IMR-90 (cell line): Measurements from ENCODE around the gene CTIF. TPM values are rescaled to one million over a fixed set of nuclear protein-coding genes. Genes with fewer than 3 reads are reported as not detected.
A peak's percentile ranks its signal among the peaks of the same experiment; 100 is the strongest.

ENCODE experiments used
- ATAC-seq: fragments of 200-7000 bp; cut with Tn5 transposase; 2 replicates; pipeline ENCODE4 v1.9.1; 2020; ENCODE audit warnings: low read depth, mild to moderate bottlenecking, moderate library complexity
- BruUV-seq: library from RNA; stranded (reverse); fragments of 400-500 nt; replicated peaks from 2 replicates; lab custom pipeline; 2021; lab: Mats Ljungman, UMichigan
- CTCF ChIA-PET: fragments of 300-600 bp; formaldehyde crosslinking; extraction: SDS; loops from one replicate; lab custom pipeline; 2021; ENCODE audit warnings: antibody characterized with exemption; lab: Yijun Ruan, JAX
- POLR2A ChIA-PET: fragments of 300-600 bp; sonication (Branson Sonifier 250); formaldehyde crosslinking; loops from one replicate; lab custom pipeline; 2022; ENCODE audit warnings: antibody characterized with exemption; ENCODE audit not compliant: unreplicated experiment; lab: Charles Lee
- DNase-seq: peaks from one replicate; pipeline ENCODE4 v3.0.0; 2013
- H2AFZ ChIP-seq: replicated peaks from 2 replicates; pipeline ENCODE3; 2013; ENCODE audit warnings: low read length, mild to moderate bottlenecking; ENCODE audit not compliant: poor library complexity
- H2AK5ac ChIP-seq: 2 replicates; pipeline ENCODE4 v1.6.1; 2013; ENCODE audit warnings: low read depth, low read length, inconsistent platforms
- H2AK9ac ChIP-seq: replicated peaks from 2 replicates; pipeline ENCODE3; 2013; ENCODE audit warnings: mild to moderate bottlenecking, low read depth, low read length, moderate library complexity; ENCODE audit not compliant: poor library complexity
- H2BK120ac ChIP-seq: 2 replicates; pipeline ENCODE4 v1.6.1; 2013; ENCODE audit warnings: low read depth, low read length, inconsistent platforms
- H2BK15ac ChIP-seq: 3 replicates; pipeline ENCODE4 v1.6.1; 2013; ENCODE audit warnings: low read depth, low read length, inconsistent platforms
- H2BK20ac ChIP-seq: 2 replicates; pipeline ENCODE4 v1.6.1; 2013; ENCODE audit warnings: low read depth, mild to moderate bottlenecking, inconsistent platforms, low read length, moderate library complexity
- H2BK5ac ChIP-seq: 2 replicates; pipeline ENCODE4 v1.6.1; 2013; ENCODE audit warnings: mild to moderate bottlenecking, low read depth, low read length, inconsistent platforms; ENCODE audit not compliant: poor library complexity, severe bottlenecking
- H3K14ac ChIP-seq: replicated peaks from 2 replicates; pipeline ENCODE4 v1.6.1; 2013; ENCODE audit warnings: low read depth, low read length, inconsistent platforms
- H3K18ac ChIP-seq: 2 replicates; pipeline ENCODE4 v1.6.1; 2013; ENCODE audit warnings: low read depth, low read length, control low read depth
- H3K23ac ChIP-seq: 2 replicates; pipeline ENCODE4 v1.6.1; 2013; ENCODE audit warnings: low read depth, low read length, inconsistent platforms
- H3K27ac ChIP-seq: 2 replicates; pipeline ENCODE4 v1.5.1; 2013; ENCODE audit warnings: mild to moderate bottlenecking, control low read depth, low read length; ENCODE audit not compliant: insufficient read depth
- H3K27me3 ChIP-seq: 2 replicates; pipeline ENCODE4 v1.6.1; 2013; ENCODE audit warnings: low read length; ENCODE audit not compliant: control insufficient read depth, insufficient read depth
- H3K36me3 ChIP-seq: 2 replicates; pipeline ENCODE4 v1.6.1; 2013; ENCODE audit warnings: low read length, mixed read lengths; ENCODE audit not compliant: control insufficient read depth, insufficient read depth
- H3K4ac ChIP-seq: 2 replicates; pipeline ENCODE4 v1.6.1; 2013; ENCODE audit warnings: low read depth, low read length, inconsistent platforms
- H3K4me1 ChIP-seq: 2 replicates; pipeline ENCODE4 v1.6.1; 2013; ENCODE audit warnings: low read length, mixed read lengths; ENCODE audit not compliant: control insufficient read depth, insufficient read depth
- H3K4me2 ChIP-seq: 2 replicates; pipeline ENCODE4 v1.6.1; 2013; ENCODE audit warnings: low read depth, mild to moderate bottlenecking, control low read depth, low read length, moderate library complexity
- H3K4me3 ChIP-seq: 2 replicates; pipeline ENCODE4 v1.5.1; 2013; ENCODE audit warnings: low read depth, mild to moderate bottlenecking, control low read depth, low read length, moderate library complexity; ENCODE audit not compliant: insufficient read depth
- H3K56ac ChIP-seq: 2 replicates; pipeline ENCODE4 v1.6.1; 2013; ENCODE audit warnings: low read length, inconsistent platforms; ENCODE audit not compliant: insufficient read depth; ENCODE audit errors: extremely low read depth
- H3K79me1 ChIP-seq, 2 experiments: 2 replicates each; pipeline ENCODE4 v1.6.1; 2013; ENCODE audit warnings: low read length in 2 of 2, inconsistent platforms in 1 of 2, low read depth in 1 of 2
- H3K9ac ChIP-seq: 2 replicates; pipeline ENCODE4 v1.6.1; 2013; ENCODE audit warnings: low read depth, low read length, control low read depth
- H3K9me1 ChIP-seq: 2 replicates; pipeline ENCODE4 v1.6.1; 2013; ENCODE audit warnings: low read length, inconsistent platforms; ENCODE audit not compliant: insufficient read depth
- H3K9me3 ChIP-seq: 2 replicates; pipeline ENCODE4 v1.6.1; 2013; ENCODE audit warnings: low read length; ENCODE audit not compliant: control insufficient read depth, insufficient read depth
- H4K20me1 ChIP-seq: 2 replicates; pipeline ENCODE4 v1.6.1; 2013; ENCODE audit warnings: low read length, inconsistent platforms; ENCODE audit not compliant: insufficient read depth
- H4K5ac ChIP-seq: 2 replicates; pipeline ENCODE4 v1.6.1; 2013; ENCODE audit warnings: mild to moderate bottlenecking, low read depth, low read length, control low read depth
- H4K8ac ChIP-seq, 2 experiments: 2 replicates each; pipeline ENCODE4 v1.6.1; 2013; ENCODE audit warnings: low read depth in 2 of 2, low read length in 2 of 2, control low read depth in 1 of 2, inconsistent platforms in 1 of 2
- H4K91ac ChIP-seq: 2 replicates; pipeline ENCODE4 v1.6.1; 2013; ENCODE audit warnings: low read depth, low read length, inconsistent platforms; ENCODE audit not compliant: insufficient read depth
- CEBPB ChIP-seq: IDR thresholded peaks from 2 replicates; pipeline ENCODE4 v1.6.1; 2012; ENCODE audit warnings: low read depth, low read length, improper control_type of control experiment
- MAZ ChIP-seq: IDR thresholded peaks from 2 replicates; pipeline ENCODE4 v1.6.1; 2012; ENCODE audit warnings: low read depth, mild to moderate bottlenecking, low read length, improper control_type of control experiment, moderate library complexity, borderline replicate concordance
- MXI1 ChIP-seq: IDR thresholded peaks from 2 replicates; pipeline ENCODE4 v1.6.1; 2012; ENCODE audit warnings: low read depth, mild to moderate bottlenecking, low read length, moderate library complexity, borderline replicate concordance
- RFX5 ChIP-seq: IDR thresholded peaks from 2 replicates; pipeline ENCODE4 v1.8.0; 2012; ENCODE audit warnings: low read depth, mild to moderate bottlenecking, low read length, moderate library complexity
- WGBS, 2 experiments: methylation state at CpG; one replicate each; pipeline versions ENCODE4 v1.1.5 to v1.1.7; 2013; ENCODE audit warnings: missing lambda C conversion rate in 2 of 2; ENCODE audit not compliant: insufficient read length in 1 of 2; ENCODE audit errors: extremely low coverage in 2 of 2; 5-methylcytosine and 5-hydroxymethylcytosine counted together
- dilution Hi-C: fragments of 300-500 bp; cut with HindIII; formaldehyde crosslinking; loops from one replicate; pipeline ENCODE4 v1.14.3; 2018; ENCODE audit warnings: low sequenced_read_pairs; ENCODE audit not compliant: unreplicated experiment
- in situ Hi-C: fragments of 300-500 bp; cut with MboI; formaldehyde crosslinking; loops from 3 replicates; pipeline ENCODE4 v1.14.3; 2019; ENCODE audit warnings: low sequenced_read_pairs, inconsistent platforms, mixed read lengths
- intact Hi-C: fragments of 100-400 bp; cut with micrococcal nuclease; formaldehyde crosslinking; loops from 2 replicates; pipeline ENCODE4 v1.10.0; 2022
- polyA plus RNA-seq, 3 experiments: library from polyadenylated mRNA; depleted of rRNA; stranded (reverse); fragments of >200 nt; gene quantifications; 2 replicates each; pipeline ENCODE4 v1.2.3, GENCODE V29; 2012; ENCODE audit warnings: low replicate concordance in 1 of 3
- total RNA-seq: library from RNA; depleted of rRNA; stranded (reverse); fragments of >200 nt; gene quantifications from 2 replicates; pipeline ENCODE4 v1.2.3, GENCODE V29; 2012

CTIF gene
- total and polyA plus RNA-seq, 2 of the 4 experiments (the other 2 are of a cell fraction), result 25.1 to 57.0 TPM

- Histone ChIP-seq H2AFZ (no peak overlapping the region), H2BK15ac (peak overlapping the region; percentile 38; the same call in 2 of the 3 replicates), H2AK5ac (peak overlapping the region; percentile 98), H2AK9ac (no peak overlapping the region), H3K27ac (peak overlapping the region; percentile 52), H3K9ac (peak overlapping the region; percentile 18; the same call in 1 of the 2 replicates), H3K9me3 (no peaks in the 10 kb centered on the region), H3K4me1 (peaks cover 48% of the 10 kb centered on the region), H2BK5ac (peak overlapping the region; percentile 50), H3K36me3 (peaks cover 7% of the 10 kb centered on the region), H3K18ac (peak overlapping the region; percentile 63), H4K5ac (peak overlapping the region; percentile 28), H3K56ac (peak overlapping the region; percentile 44; the same call in 1 of the 2 replicates), H2BK120ac (peak overlapping the region; percentile 86), H3K4ac (peak overlapping the region; percentile 91), H3K23ac (peak overlapping the region; percentile 32), H3K14ac (peak overlapping the region; percentile 92), H4K20me1 (peaks cover 97% of the 10 kb centered on the region), H3K27me3 (no peaks in the 10 kb centered on the region), H4K8ac (peak overlapping the region; percentile 3 to 49; a peak in 3 of 4 replicates), H4K91ac (peak overlapping the region; percentile 89), H3K4me3 (no peak overlapping the region), H3K79me1 (peaks cover 59 to 99% of the 10 kb centered on the region in 2 experiments), H3K4me2 (peak overlapping the region; percentile 51), H2BK20ac (peak overlapping the region; percentile 48), H3K9me1 (peaks cover 71% of the 10 kb centered on the region)
- TF ChIP-seq MXI1 (no peak), RFX5 (peak; percentile 68; the same call in 1 of the 2 replicates), MAZ (peak; percentile 44; the same call in 1 of the 2 replicates), CEBPB (peak; percentile 94)
- POLR2A ChIA-PET, result interaction anchor here (0.5 kb wide), 1 partner anchor 74 kb away, joined by 3 read pairs; no protein-coding TSS in a partner anchor
- ATAC-seq (peak; percentile 85), DNase-seq (peak; percentile 90)
- intact Hi-C loops, result no loop called here
- WGBS, 2 experiments, result 65% methylated on average over 4 of the region's 8 CpGs; no CpG with 5 or more reads in 1 of the 2 experiments
- BruUV-seq, result no TSS peak
- in situ Hi-C loops, result loop anchor here (5.0 to 25.0 kb wide), 2 partner anchors 114 to 389 kb away; no protein-coding TSS in a partner anchor
- dilution Hi-C loops, result no loop called here
- CTCF ChIA-PET, result interaction anchor here (1.0 kb wide), 1 partner anchor 590 kb away, joined by 3 read pairs; no protein-coding TSS in a partner anchor
Observed at GRCh38 chr18:48548011-48548771, 9.4 kb downstream of the CTIF start.
